Activated naive CD4-positive, alpha-beta T cell treated with anti-CD3 and anti-CD28 coated beads, Interleukin-2, amount 50 U/mL, for 72 hours (primary cell): Measurements from ENCODE around the gene CAMK1G. TPM values are rescaled to one million over a fixed set of nuclear protein-coding genes. Genes with fewer than 3 reads are reported as not detected.
A peak's percentile ranks its signal among the peaks of the same experiment; 100 is the strongest.

Experiments used
- ATAC-seq, 2 donors: fragments of 150-1000 bp; cut with Tn5 transposase; 2 replicates each; pipeline ENCODE4 v1.10.0; 2021; ENCODE audit warnings: mild to moderate bottlenecking in 2 of 2, moderate library complexity in 2 of 2
- DNase-seq, 2 donors: peaks; one replicate each; pipeline ENCODE4 v3.0.0; 2021 to 2022; ENCODE audit warnings: low spot score in 2 of 2
- H3K27ac Mint-ChIP-seq, 2 donors: one replicate each; pipeline ENCODE4 v1.8.0; 2022; ENCODE audit warnings: mild to moderate bottlenecking in 2 of 2, mixed read lengths in 2 of 2
- H3K36me3 Mint-ChIP-seq, 2 donors: one replicate each; pipeline ENCODE4 v1.8.0; 2022; ENCODE audit warnings: mixed read lengths in 2 of 2
- H3K9me3 Mint-ChIP-seq, 2 donors: one replicate each; pipeline ENCODE4 v1.8.0; 2022; ENCODE audit warnings: mixed read lengths in 2 of 2
- total RNA-seq, 2 donors: library from RNA; stranded (reverse); gene quantifications; one replicate each; pipeline ENCODE4 v1.2.3, GENCODE V29; 2022

CAMK1G gene
- total RNA-seq, 2 donors from 2014 or later, result not detected

- no peak for ATAC-seq
- no peaks in the 10 kb centered on the region for H3K36me3 Mint-ChIP-seq
- no peak for DNase-seq
- no peaks in the 10 kb centered on the region for H3K9me3 Mint-ChIP-seq
- H3K27ac Mint-ChIP-seq, result peak overlapping the region in 1 of 2 donors; percentile 5
Measured at GRCh38 chr1:209634005-209634737, 50.7 kb downstream of the CAMK1G start.

GRCh38 chr1:209635850-209636249 is 52.3 kb downstream of the CAMK1G start:
- ATAC-seq (no peak), DNase-seq (no peak)
- no peaks in the 10 kb centered on the region for H3K36me3 Mint-ChIP-seq
- H3K27ac Mint-ChIP-seq, result no peak overlapping the region
- H3K9me3 Mint-ChIP-seq, result no peaks in the 10 kb centered on the region

- Mint-ChIP-seq H3K36me3 (no peaks in the 10 kb centered on the region), H3K27ac (no peak overlapping the region), H3K9me3 (no peaks in the 10 kb centered on the region)
- no peak for ATAC-seq
- DNase-seq, result no peak
Measured at GRCh38 chr1:209641832-209642172, 58.3 kb downstream of the CAMK1G start.

- DNase-seq (no peak), ATAC-seq (no peak)
- H3K36me3 Mint-ChIP-seq, result no peaks in the 10 kb centered on the region
- no peak overlapping the region for H3K27ac Mint-ChIP-seq
- no peaks in the 10 kb centered on the region for H3K9me3 Mint-ChIP-seq
Measured at GRCh38 chr1:209642816-209643215, 59.3 kb downstream of the CAMK1G start.

GRCh38 chr1:209643285-209644020 is 59.9 kb downstream of the CAMK1G start:
- no peaks in the 10 kb centered on the region for H3K9me3 Mint-ChIP-seq
- ATAC-seq (no peak), DNase-seq (no peak)
- no peak overlapping the region for H3K27ac Mint-ChIP-seq
- no peaks in the 10 kb centered on the region for H3K36me3 Mint-ChIP-seq

GRCh38 chr1:209645574-209646452 is 62.3 kb downstream of the CAMK1G start:
- no peak overlapping the region for H3K27ac Mint-ChIP-seq
- no peaks in the 10 kb centered on the region for H3K36me3 Mint-ChIP-seq
- no peak for ATAC-seq

GRCh38 chr1:209646558-209646957 is 63.0 kb downstream of the CAMK1G start:
- H3K9me3 Mint-ChIP-seq, result no peaks in the 10 kb centered on the region
- no peak for ATAC-seq
- no peaks in the 10 kb centered on the region for H3K36me3 Mint-ChIP-seq
- no peak for DNase-seq
- H3K27ac Mint-ChIP-seq, result no peak overlapping the region

More at GRCh38 chr1:209645574-209646452, 62.3 kb downstream of the CAMK1G start:
- no peak for DNase-seq
- H3K9me3 Mint-ChIP-seq, result no peaks in the 10 kb centered on the region

- H3K27ac Mint-ChIP-seq, result no peak overlapping the region
- ATAC-seq (no peak), DNase-seq (no peak)
- no peaks in the 10 kb centered on the region for H3K36me3 Mint-ChIP-seq
- H3K9me3 Mint-ChIP-seq, result no peaks in the 10 kb centered on the region
Measured at GRCh38 chr1:209647156-209647555, 63.6 kb downstream of the CAMK1G start.

- ATAC-seq (no peak), DNase-seq (no peak)
- Mint-ChIP-seq H3K36me3 (no peaks in the 10 kb centered on the region), H3K27ac (no peak overlapping the region), H3K9me3 (no peaks in the 10 kb centered on the region)
Measured at GRCh38 chr1:209648346-209648745, 64.8 kb downstream of the CAMK1G start.

- peak; percentile 61 for ATAC-seq
- Mint-ChIP-seq H3K27ac (no peak overlapping the region), H3K36me3 (no peaks in the 10 kb centered on the region), H3K9me3 (no peaks in the 10 kb centered on the region)
- no peak for DNase-seq
Measured at GRCh38 chr1:209648931-209649776, 65.6 kb downstream of the CAMK1G start.

GRCh38 chr1:209650454-209650853 is 66.9 kb downstream of the CAMK1G start:
- H3K9me3 Mint-ChIP-seq, result no peaks in the 10 kb centered on the region
- DNase-seq, result no peak
- no peaks in the 10 kb centered on the region for H3K36me3 Mint-ChIP-seq
- ATAC-seq, result no peak
- H3K27ac Mint-ChIP-seq, result no peak overlapping the region

- ATAC-seq (peak; percentile 72 to 79), DNase-seq (peak in 1 of 2 donors; percentile 63)
- Mint-ChIP-seq H3K36me3 (no peaks in the 10 kb centered on the region), H3K27ac (peak overlapping the region in 1 of 2 donors; percentile 30), H3K9me3 (no peaks in the 10 kb centered on the region)
Measured at GRCh38 chr1:209651138-209651587, 67.6 kb downstream of the CAMK1G start.

- DNase-seq (no peak), ATAC-seq (no peak)
- Mint-ChIP-seq H3K36me3 (no peaks in the 10 kb centered on the region), H3K9me3 (no peaks in the 10 kb centered on the region), H3K27ac (peak within 1 kb of the TSS; percentile 63 to 67)
Measured at GRCh38 chr1:209652121-209652735, 68.7 kb downstream of the CAMK1G start, which contains the start of gene LAMB3. TSS of gene LAMB3 (minus strand) at chr1:209652425. CDS start at chr1:209650944, 1,481 bp downstream.

GRCh38 chr1:209652873-209653401 is 69.4 kb downstream of the CAMK1G start:
- H3K27ac Mint-ChIP-seq, result peak overlapping the region; percentile 63 to 65
- H3K36me3 Mint-ChIP-seq, result no peaks in the 10 kb centered on the region
- ATAC-seq (peak; percentile 71 to 75), DNase-seq (peak; percentile 52 to 69)
- H3K9me3 Mint-ChIP-seq, result no peaks in the 10 kb centered on the region

- DNase-seq (no peak), ATAC-seq (no peak)
- Mint-ChIP-seq H3K36me3 (peaks cover 0 to 4% of the 10 kb centered on the region in 2 donors), H3K27ac (peak overlapping the region in 1 of 2 donors; percentile 63), H3K9me3 (no peaks in the 10 kb centered on the region)
Measured at GRCh38 chr1:209653915-209654351, 70.4 kb downstream of the CAMK1G start.
